DOHH2 (cell line): Measurements from ENCODE around the gene TOP2A.

Experiments used
- CTCF ChIP-seq: fragments of 200-600 bp; sonication (generic); IDR thresholded peaks from one replicate; pipeline ENCODE4 v1.5.1; 2014; ENCODE audit warnings: antibody characterized with exemption, mild to moderate bottlenecking, low read depth, low read length; ENCODE audit not compliant: poor library complexity, severe bottlenecking
- EZH2phosphoT487 ChIP-seq: fragments of 200-600 bp; sonication (generic); IDR thresholded peaks from 2 replicates; pipeline ENCODE4 v1.6.1; 2017; ENCODE audit warnings: borderline replicate concordance, mild to moderate bottlenecking, antibody characterized with exemption, low read length, moderate library complexity, mixed read lengths

GRCh38 chr17:40349895-40350688, 67.6 kb downstream of the TOP2A start:
- TF ChIP-seq CTCF, result no peak
- TF ChIP-seq EZH2phosphoT487, result no peak
